Measurements from ENCODE around the gene ECM1.

- TF ChIP-seq TCF12 (IDR thresholded peaks at IDR 0.05; ENCODE audit: low read depth) (no peak), EP300 (IDR thresholded peaks at IDR 0.05; ENCODE audit: borderline replicate concordance) (no peak), MAX (IDR thresholded peaks at IDR 0.05) (no peak), YY1 (IDR thresholded peaks at IDR 0.05; ENCODE audit: low read depth) (no peak), RAD21 (IDR thresholded peaks at IDR 0.05; ENCODE audit: low read depth) (no peak), ZBTB7A (IDR thresholded peaks at IDR 0.05; ENCODE audit: low read depth) (no peak), TAF1 (IDR thresholded peaks at IDR 0.05; ENCODE audit: low read depth) (no peak), CEBPB (IDR thresholded peaks at IDR 0.05) (no peak), EGR1 (IDR thresholded peaks at IDR 0.05) (no peak), REST (IDR thresholded peaks at IDR 0.05; ENCODE audit: low read depth) (no peak)
- TF ChIP-seq, protein P1, sequence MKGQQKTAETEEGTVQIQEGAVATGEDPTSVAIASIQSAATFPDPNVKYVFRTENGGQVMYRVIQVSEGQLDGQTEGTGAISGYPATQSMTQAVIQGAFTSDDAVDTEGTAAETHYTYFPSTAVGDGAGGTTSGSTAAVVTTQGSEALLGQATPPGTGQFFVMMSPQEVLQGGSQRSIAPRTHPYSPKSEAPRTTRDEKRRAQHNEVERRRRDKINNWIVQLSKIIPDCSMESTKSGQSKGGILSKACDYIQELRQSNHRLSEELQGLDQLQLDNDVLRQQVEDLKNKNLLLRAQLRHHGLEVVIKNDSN (IDR thresholded peaks at IDR 0.05) = no peak
Observed at GRCh38 chr1:150548324-150548631, 40.4 kb downstream of the ECM1 start.
